Omental fat pad (tissue), 4 donors: ENCODE data around the gene CACNA1F. TPM values are rescaled to one million over a fixed set of nuclear protein-coding genes. Genes with fewer than 3 reads are reported as not detected.

Source experiments
- ATAC-seq: fragments of 150-250 bp; one replicate; pipeline ENCODE4 v1.9.1; 2016; ENCODE audit warnings: mild to moderate bottlenecking, moderate library complexity; ENCODE audit not compliant: low FRiP score
- DNase-seq: peaks from one replicate; pipeline ENCODE4 v3.0.0-alpha.2; 2019; ENCODE audit warnings: low spot score
- CTCF ChIP-seq, 3 donors: fragments of 450-650 bp; IDR thresholded peaks; one replicate each; pipeline ENCODE4 v1.5.1; 2016 to 2017; ENCODE audit warnings: antibody characterized with exemption in 3 of 3, mild to moderate bottlenecking in 3 of 3, moderate library complexity in 2 of 3
- total RNA-seq, 4 donors: library from RNA; depleted of rRNA; stranded (reverse); fragments of >200 nt; gene quantifications; one replicate each; pipeline ENCODE4 v1.1.0, GENCODE V29; 2016

CACNA1F gene
- total RNA-seq, 4 donors from 2014 or later = 0.19 to 0.60 (median 0.34) TPM

- DNase-seq = peak; percentile 24
- peak; percentile 55 for ATAC-seq
- no peak for TF ChIP-seq CTCF (IDR thresholded peaks at IDR 0.05)
Observed at GRCh38 chrX:49230500-49231232, 2.5 kb downstream of the CACNA1F start.

GRCh38 chrX:49228185-49228584, 5.0 kb downstream of the CACNA1F start:
- DNase-seq (no peak), ATAC-seq (no peak)
- no peak for TF ChIP-seq CTCF (IDR thresholded peaks at IDR 0.05)

GRCh38 chrX:49227726-49228125, 5.4 kb downstream of the CACNA1F start:
- DNase-seq = no peak
- ATAC-seq = no peak
- TF ChIP-seq CTCF (IDR thresholded peaks at IDR 0.05) = no peak

- TF ChIP-seq CTCF (IDR thresholded peaks at IDR 0.05) = no peak
- no peak for ATAC-seq
- no peak for DNase-seq
Observed at GRCh38 chrX:49226946-49227345, 6.2 kb downstream of the CACNA1F start.

GRCh38 chrX:49225858-49226257, 7.3 kb downstream of the CACNA1F start:
- no peak for DNase-seq
- TF ChIP-seq CTCF (IDR thresholded peaks at IDR 0.05) = no peak
- ATAC-seq = no peak

- DNase-seq = no peak
- no peak for TF ChIP-seq CTCF (IDR thresholded peaks at IDR 0.05)
- ATAC-seq = no peak
Observed at GRCh38 chrX:49221868-49222267, 11.3 kb downstream of the CACNA1F start.

- TF ChIP-seq CTCF (IDR thresholded peaks at IDR 0.05) = no peak
- ATAC-seq = no peak
- DNase-seq = no peak
Observed at GRCh38 chrX:49220100-49220499, 13.0 kb downstream of the CACNA1F start.
